Activated CD8-positive, alpha-beta T cell treated with anti-CD3 and anti-CD28 coated beads, Interleukin-2, amount 10 ng/mL, durations not matched to agents 7 days and 5 days (primary cell): ENCODE measurements around the gene SH3RF3. TPM values are rescaled to one million over a fixed set of nuclear protein-coding genes. Genes with fewer than 3 reads are reported as not detected.
"Not testable (repeated sequence)": the region's sequence is repeated elsewhere in the genome, so short reads cannot be mapped to it uniquely, and the experiment has no call there.

Experiments
- ATAC-seq: fragments of 150-1000 bp; cut with Tn5 transposase; one replicate; pipeline ENCODE4 v1.10.0; 2021; ENCODE audit warnings: moderate library complexity
- CTCF ChIA-PET: fragments of 350-600 bp; sonication (Branson Sonifier 250); formaldehyde crosslinking; loops from one replicate; lab custom pipeline; 2021; ENCODE audit warnings: antibody characterized with exemption; lab: Charles Lee
- POLR2A ChIA-PET: fragments of 350-600 bp; sonication (Branson Sonifier 250); formaldehyde crosslinking; loops from one replicate; lab custom pipeline; 2021; ENCODE audit warnings: antibody characterized with exemption; lab: Charles Lee
- DNase-seq: peaks from one replicate; pipeline ENCODE4 v3.0.0-alpha.2; 2020
- H3K27ac Mint-ChIP-seq: one replicate; pipeline ENCODE4 v1.8.0; 2021; ENCODE audit warnings: mild to moderate bottlenecking, mixed read lengths
- H3K27me3 Mint-ChIP-seq: one replicate; pipeline ENCODE4 v1.8.0; 2021; ENCODE audit warnings: low read depth, mixed read lengths
- H3K36me3 Mint-ChIP-seq: one replicate; pipeline ENCODE4 v1.8.0; 2021; ENCODE audit warnings: low read depth, mixed read lengths
- H3K4me1 Mint-ChIP-seq: one replicate; pipeline ENCODE4 v1.8.0; 2021; ENCODE audit warnings: low read depth, mixed read lengths
- H3K4me3 Mint-ChIP-seq: one replicate; pipeline ENCODE4 v1.8.0; 2021; ENCODE audit warnings: mild to moderate bottlenecking, mixed read lengths
- H3K9me3 Mint-ChIP-seq: one replicate; pipeline ENCODE4 v1.8.0; 2022; ENCODE audit warnings: mixed read lengths; ENCODE audit not compliant: insufficient read depth
- total RNA-seq, 2 experiments: library from RNA; stranded (reverse); gene quantifications; one replicate each; pipeline ENCODE4 v1.2.3, GENCODE V29; 2021

The SH3RF3 gene
- total RNA-seq, 2 experiments from 2014 or later: 0.10 TPM; not detected in 1

- Mint-ChIP-seq H3K4me3 (no peak overlapping the region), H3K4me1 (no peaks in the 10 kb centered on the region), H3K36me3 (no peaks in the 10 kb centered on the region), H3K9me3 (peaks cover 6% of the 10 kb centered on the region), H3K27me3 (no peaks in the 10 kb centered on the region), H3K27ac (no peak overlapping the region)
- ATAC-seq (no peak), DNase-seq (no peak)
- ChIA-PET POLR2A (interaction anchor here (0.8 kb wide), 1 partner anchor 60 kb away, joined by 3 read pairs; no protein-coding TSS in a partner anchor), CTCF (no interaction called here)
These were observed 37.5 kb upstream of the SH3RF3 start for GRCh38 chr2:109091526-109091925.

- ATAC-seq (no peak), DNase-seq (no peak)
- no peaks in the 10 kb centered on the region for H3K27me3 Mint-ChIP-seq
- H3K36me3 Mint-ChIP-seq: no peaks in the 10 kb centered on the region
- POLR2A ChIA-PET: no interaction called here
- H3K4me1 Mint-ChIP-seq: no peaks in the 10 kb centered on the region
- H3K9me3 Mint-ChIP-seq: peaks cover 3% of the 10 kb centered on the region
- CTCF ChIA-PET: no interaction called here
- H3K4me3 Mint-ChIP-seq: no peak overlapping the region
- H3K27ac Mint-ChIP-seq: no peak overlapping the region
These were observed 34.9 kb upstream of the SH3RF3 start for GRCh38 chr2:109094144-109094543.

DNA sequence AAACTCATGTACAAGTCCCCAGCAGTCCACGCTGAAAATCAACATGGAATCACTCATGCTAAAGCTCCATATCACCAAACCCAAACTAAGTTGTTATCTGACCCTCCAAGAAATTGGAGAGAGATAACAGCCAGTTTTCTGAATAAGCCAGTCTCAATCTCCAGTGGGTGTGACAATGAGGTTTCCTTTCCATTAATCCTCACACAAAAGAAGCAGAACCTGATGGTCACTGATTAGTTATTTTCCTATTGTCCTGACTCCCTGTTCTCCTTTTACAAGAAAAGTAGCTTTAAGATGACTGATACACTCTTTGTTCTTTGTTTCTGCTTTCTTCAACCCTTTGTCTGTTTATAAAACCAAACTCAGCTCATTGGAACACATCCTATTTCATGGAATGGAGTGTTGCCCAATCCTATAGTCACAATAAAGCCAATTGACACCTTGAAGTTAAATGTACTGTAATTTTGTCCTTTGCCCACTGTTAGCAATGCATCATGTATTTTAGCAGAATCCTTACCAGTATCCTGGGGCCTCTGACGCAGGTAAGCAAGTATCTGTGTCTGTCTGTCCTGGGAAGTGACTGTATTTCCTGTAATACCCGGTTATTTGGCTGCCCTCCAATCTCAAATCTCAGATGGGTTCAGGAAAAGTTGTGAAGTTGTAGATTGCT, 30.6 kb upstream of the SH3RF3 start:
- DNase-seq (no peak), ATAC-seq (no peak)
- peaks cover 3% of the 10 kb centered on the region for H3K9me3 Mint-ChIP-seq
- no peaks in the 10 kb centered on the region for H3K27me3 Mint-ChIP-seq
- POLR2A ChIA-PET: no interaction called here
- no peak overlapping the region for H3K27ac Mint-ChIP-seq
- no peaks in the 10 kb centered on the region for H3K4me1 Mint-ChIP-seq
- H3K36me3 Mint-ChIP-seq: no peaks in the 10 kb centered on the region
- CTCF ChIA-PET: no interaction called here
- no peak overlapping the region for H3K4me3 Mint-ChIP-seq

DNA sequence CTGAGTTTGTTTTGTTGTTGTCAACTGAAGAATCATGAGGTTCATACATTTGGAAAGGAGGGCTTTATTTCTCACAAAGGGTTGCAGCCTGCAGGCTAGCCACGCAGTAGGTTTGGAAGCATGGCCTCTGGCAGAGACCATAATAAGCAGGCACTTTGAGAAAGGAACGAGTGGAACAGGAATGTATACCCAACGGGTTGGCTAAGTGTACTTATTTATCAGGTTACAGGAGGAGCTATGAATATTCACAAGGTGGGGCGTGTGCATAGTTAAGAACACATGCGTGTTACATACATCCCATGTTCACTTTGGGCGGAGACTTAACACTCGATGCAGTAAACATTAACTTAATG, 30.1 kb upstream of the SH3RF3 start:
- Mint-ChIP-seq H3K27ac (no peak overlapping the region), H3K27me3 (no peaks in the 10 kb centered on the region), H3K36me3 (no peaks in the 10 kb centered on the region), H3K4me3 (no peak overlapping the region), H3K9me3 (peaks cover 3% of the 10 kb centered on the region), H3K4me1 (no peaks in the 10 kb centered on the region)
- DNase-seq (no peak), ATAC-seq (no peak)
- CTCF ChIA-PET: no interaction called here
- POLR2A ChIA-PET: no interaction called here

DNA sequence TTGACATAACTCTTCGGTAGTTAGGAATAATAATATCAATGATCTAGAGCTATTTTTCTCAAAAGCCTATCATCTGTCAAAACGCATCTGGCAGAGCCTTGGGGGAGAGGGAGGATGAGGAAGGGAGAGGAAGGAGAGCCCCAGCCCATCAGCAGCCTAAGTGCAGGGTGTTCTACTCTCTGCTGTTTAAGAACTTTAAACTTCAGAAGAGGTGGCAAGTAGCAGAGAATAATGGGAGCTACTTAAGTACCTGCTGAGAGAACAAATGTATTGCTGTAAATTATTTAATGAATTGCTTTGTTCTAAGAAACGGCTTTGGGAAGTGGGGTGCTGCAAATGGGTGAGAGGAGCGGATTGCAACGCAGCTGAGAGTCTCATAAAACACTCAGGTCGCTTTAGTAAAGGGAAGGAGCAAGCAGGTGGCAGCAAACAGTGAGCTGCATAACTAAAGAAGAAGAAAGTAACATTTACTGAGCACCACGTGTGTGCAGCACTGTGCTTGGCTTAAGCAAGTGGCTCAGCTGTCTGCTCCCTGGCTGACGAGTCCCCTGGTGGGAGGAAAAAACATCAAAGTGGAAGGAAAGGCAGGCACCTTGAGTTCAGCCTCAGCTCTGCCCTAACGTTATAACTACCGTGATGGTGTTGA, 26.3 kb upstream of the SH3RF3 start:
- CTCF ChIA-PET: interaction anchor here (0.6 to 1.2 kb wide), 2 partner anchors 26 to 70 kb away, joined by 3 read pairs; no protein-coding TSS in a partner anchor
- Mint-ChIP-seq H3K27me3 (no peaks in the 10 kb centered on the region), H3K36me3 (no peaks in the 10 kb centered on the region), H3K27ac (no peak overlapping the region), H3K4me1 (no peaks in the 10 kb centered on the region), H3K4me3 (no peak overlapping the region), H3K9me3 (no peaks in the 10 kb centered on the region)
- ATAC-seq (no peak), DNase-seq (no peak)
- POLR2A ChIA-PET: no interaction called here

DNA sequence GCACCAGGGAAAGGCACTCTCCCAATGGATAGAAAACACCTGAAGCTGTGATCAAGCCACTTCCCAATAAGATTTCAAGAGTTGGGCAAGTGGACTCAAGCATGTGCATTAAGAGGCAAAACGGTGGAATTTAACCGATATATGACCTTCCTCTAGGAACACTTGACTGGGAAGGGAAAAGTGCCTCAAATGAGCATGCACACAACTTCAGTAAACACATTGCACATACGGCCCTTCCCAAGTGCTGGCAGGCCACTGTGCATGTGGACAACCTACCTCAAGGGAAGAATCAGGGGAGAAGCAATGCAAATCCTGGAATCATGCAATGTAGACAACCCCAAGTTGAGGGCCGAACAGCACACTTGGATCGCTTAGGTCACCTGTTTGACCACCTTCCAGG, 23.9 kb upstream of the SH3RF3 start:
- DNase-seq (no peak), ATAC-seq (no peak)
- Mint-ChIP-seq H3K9me3 (no peaks in the 10 kb centered on the region), H3K4me1 (no peaks in the 10 kb centered on the region), H3K27me3 (no peaks in the 10 kb centered on the region), H3K4me3 (no peak overlapping the region), H3K27ac (no peak overlapping the region), H3K36me3 (no peaks in the 10 kb centered on the region)
- CTCF ChIA-PET: no interaction called here
- POLR2A ChIA-PET: no interaction called here

GRCh38 chr2:109108740-109109139, 20.3 kb upstream of the SH3RF3 start:
- Mint-ChIP-seq H3K27me3 (no peaks in the 10 kb centered on the region), H3K4me3 (no peak overlapping the region), H3K4me1 (no peaks in the 10 kb centered on the region), H3K9me3 (no peaks in the 10 kb centered on the region), H3K27ac (no peak overlapping the region), H3K36me3 (no peaks in the 10 kb centered on the region)
- ATAC-seq (no peak), DNase-seq (no peak)
- CTCF ChIA-PET: no interaction called here
- POLR2A ChIA-PET: no interaction called here

DNA sequence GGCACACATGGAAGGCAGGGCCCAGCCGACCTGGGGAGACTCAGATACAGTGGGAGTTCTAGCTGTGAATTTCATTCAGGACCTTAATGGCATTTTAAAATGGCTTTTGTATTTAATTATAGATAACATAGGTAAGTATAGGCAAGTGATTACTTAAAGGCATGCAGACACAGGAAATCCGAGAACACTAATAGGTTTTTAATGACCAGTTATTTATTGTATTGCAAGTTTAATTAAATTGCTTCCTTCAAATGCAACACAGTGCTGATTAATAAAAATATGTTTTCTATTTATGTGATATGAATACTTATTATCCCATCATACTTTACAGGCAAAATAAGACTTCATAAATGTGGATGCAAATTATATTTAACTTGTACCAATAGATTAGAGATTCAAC, 19.7 kb upstream of the SH3RF3 start:
- DNase-seq (no peak), ATAC-seq (no peak)
- Mint-ChIP-seq H3K27ac (no peak overlapping the region), H3K36me3 (no peaks in the 10 kb centered on the region), H3K9me3 (no peaks in the 10 kb centered on the region), H3K27me3 (no peaks in the 10 kb centered on the region), H3K4me3 (no peak overlapping the region), H3K4me1 (no peaks in the 10 kb centered on the region)
- CTCF ChIA-PET: no interaction called here
- POLR2A ChIA-PET: no interaction called here

GRCh38 chr2:109110170-109110569, 18.8 kb upstream of the SH3RF3 start:
- no peak overlapping the region for H3K4me3 Mint-ChIP-seq
- ATAC-seq (no peak), DNase-seq (no peak)
- H3K9me3 Mint-ChIP-seq: no peaks in the 10 kb centered on the region
- H3K27me3 Mint-ChIP-seq: peaks cover 5% of the 10 kb centered on the region
- POLR2A ChIA-PET: no interaction called here
- CTCF ChIA-PET: no interaction called here
- H3K36me3 Mint-ChIP-seq: no peaks in the 10 kb centered on the region
- H3K27ac Mint-ChIP-seq: no peak overlapping the region
- no peaks in the 10 kb centered on the region for H3K4me1 Mint-ChIP-seq

DNA sequence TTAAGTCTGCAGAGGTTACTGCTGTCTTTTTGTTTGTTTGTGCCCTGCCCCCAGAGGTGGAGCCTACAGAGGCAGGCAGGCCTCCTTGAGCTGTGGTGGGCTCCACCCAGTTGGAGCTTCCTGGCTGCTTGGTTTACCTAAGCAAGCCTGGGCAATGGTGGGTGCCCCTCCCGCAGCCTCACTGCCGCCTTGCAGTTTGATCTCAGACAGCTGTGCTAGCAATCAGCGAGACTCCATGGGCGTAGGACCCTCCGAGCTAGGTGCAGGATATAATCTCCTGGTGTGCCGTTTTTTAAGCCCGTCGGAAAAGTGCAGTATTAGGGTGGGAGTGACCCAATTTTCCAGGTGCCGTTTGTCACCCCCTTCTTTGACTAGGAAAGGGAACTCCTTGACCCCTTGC, 11.8 kb upstream of the SH3RF3 start:
- CTCF ChIA-PET: interaction anchor here (1.0 kb wide), 1 partner anchor 84 kb away, joined by 3 read pairs; no protein-coding TSS in a partner anchor
- H3K36me3 Mint-ChIP-seq, H3K4me3 Mint-ChIP-seq, H3K4me1 Mint-ChIP-seq, H3K27ac Mint-ChIP-seq, ATAC-seq, DNase-seq, H3K9me3 Mint-ChIP-seq, H3K27me3 Mint-ChIP-seq, POLR2A ChIA-PET: not testable (repeated sequence)

DNA sequence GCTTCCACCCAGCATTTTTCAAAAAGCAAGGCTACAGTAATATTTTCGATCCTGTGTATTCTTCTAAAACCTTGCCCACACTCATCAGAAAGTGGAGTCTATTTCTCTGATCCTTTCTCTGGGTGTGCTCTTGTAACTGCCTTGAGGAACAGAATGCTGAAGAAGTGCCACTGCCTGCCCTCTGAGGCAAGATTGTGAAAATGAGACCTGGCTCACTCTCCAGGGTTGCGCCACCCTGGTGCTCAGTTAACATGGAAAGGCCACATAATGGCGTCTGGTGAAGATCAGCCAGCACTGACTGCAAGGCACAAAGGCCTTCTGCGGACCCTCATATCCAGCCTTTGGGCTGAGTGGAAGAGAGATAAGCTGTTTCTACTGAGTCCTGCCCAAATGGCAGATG, 11.2 kb upstream of the SH3RF3 start:
- H3K9me3 Mint-ChIP-seq: no peaks in the 10 kb centered on the region
- no peaks in the 10 kb centered on the region for H3K36me3 Mint-ChIP-seq
- no peaks in the 10 kb centered on the region for H3K4me1 Mint-ChIP-seq
- no peak overlapping the region for H3K27ac Mint-ChIP-seq
- H3K27me3 Mint-ChIP-seq: peaks cover 7% of the 10 kb centered on the region
- ChIA-PET POLR2A (no interaction called here), CTCF (interaction anchor here (1.0 kb wide), 1 partner anchor 85 kb away, joined by 3 read pairs; no protein-coding TSS in a partner anchor)
- H3K4me3 Mint-ChIP-seq: no peak overlapping the region
- no peak for DNase-seq
- no peak for ATAC-seq

DNA sequence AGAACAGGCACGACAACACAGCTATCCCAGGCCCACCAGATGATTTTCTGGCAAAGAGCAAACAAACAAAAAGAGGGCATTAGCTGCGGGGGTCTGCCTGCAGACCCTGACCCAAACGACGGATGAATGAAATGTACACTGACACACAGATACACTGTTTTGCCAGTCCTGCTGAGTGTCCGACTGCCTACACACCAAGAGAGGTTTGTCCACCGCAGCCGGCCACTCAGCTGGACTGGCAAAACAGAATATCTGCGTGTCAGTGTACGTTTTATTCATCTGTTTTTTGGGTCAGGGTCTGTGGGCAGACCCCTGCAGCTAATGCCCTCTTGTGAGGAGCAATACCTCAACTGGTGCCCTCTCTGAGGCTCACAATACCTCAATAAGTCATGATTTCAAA, 10.7 kb upstream of the SH3RF3 start:
- POLR2A ChIA-PET: no interaction called here
- no peak overlapping the region for H3K27ac Mint-ChIP-seq
- no peak for DNase-seq

More for the DNA sequence above, 10.7 kb upstream of the SH3RF3 start:
- Mint-ChIP-seq H3K27me3 (peaks cover 7% of the 10 kb centered on the region), H3K4me1 (no peaks in the 10 kb centered on the region), H3K9me3 (no peaks in the 10 kb centered on the region), H3K36me3 (no peaks in the 10 kb centered on the region), H3K4me3 (no peak overlapping the region)
- CTCF ChIA-PET: interaction anchor here (1.1 kb wide), 1 partner anchor 86 kb away, joined by 4 read pairs; no protein-coding TSS in a partner anchor
- ATAC-seq: no peak
